GM10248 (cell line): ENCODE data around the gene COL4A2.

ENCODE experiments used
- CTCF ChIA-PET: fragments of 300-600 bp; sonication (Branson Sonifier 250); formaldehyde crosslinking; extraction: SDS; loops from one replicate; lab custom pipeline; 2021; ENCODE audit warnings: antibody characterized with exemption; lab: Yijun Ruan, JAX
- POLR2A ChIA-PET: fragments of 350-650 bp; sonication (Branson Sonifier 250); formaldehyde crosslinking; extraction: SDS; loops from one replicate; lab custom pipeline; 2020; ENCODE audit warnings: antibody characterized with exemption; lab: Yijun Ruan, JAX
- DNase-seq: peaks from one replicate; pipeline ENCODE4 v3.0.0; 2012; ENCODE audit errors: extremely low spot score
- CTCF ChIP-seq: IDR thresholded peaks from 2 replicates; pipeline ENCODE4 v1.5.1; 2012; ENCODE audit warnings: mild to moderate bottlenecking, low read depth; ENCODE audit errors: extremely low read depth, missing control alignments, control extremely low read depth

Gene COL4A2

GRCh38 chr13:110423689-110424302 is 116.7 kb downstream of the COL4A2 start:
- POLR2A ChIA-PET, result interaction anchor here (0.6 kb wide), 1 partner anchor 771 kb away, joined by 4 read pairs; no protein-coding TSS in a partner anchor
- no peak for TF ChIP-seq CTCF
- DNase-seq, result no peak
- CTCF ChIA-PET, result interaction anchor here (1.3 to 3.6 kb wide), 3 partner anchors 13 to 175 kb away, joined by 3 to 27 read pairs (median 3); no protein-coding TSS in a partner anchor

DNA sequence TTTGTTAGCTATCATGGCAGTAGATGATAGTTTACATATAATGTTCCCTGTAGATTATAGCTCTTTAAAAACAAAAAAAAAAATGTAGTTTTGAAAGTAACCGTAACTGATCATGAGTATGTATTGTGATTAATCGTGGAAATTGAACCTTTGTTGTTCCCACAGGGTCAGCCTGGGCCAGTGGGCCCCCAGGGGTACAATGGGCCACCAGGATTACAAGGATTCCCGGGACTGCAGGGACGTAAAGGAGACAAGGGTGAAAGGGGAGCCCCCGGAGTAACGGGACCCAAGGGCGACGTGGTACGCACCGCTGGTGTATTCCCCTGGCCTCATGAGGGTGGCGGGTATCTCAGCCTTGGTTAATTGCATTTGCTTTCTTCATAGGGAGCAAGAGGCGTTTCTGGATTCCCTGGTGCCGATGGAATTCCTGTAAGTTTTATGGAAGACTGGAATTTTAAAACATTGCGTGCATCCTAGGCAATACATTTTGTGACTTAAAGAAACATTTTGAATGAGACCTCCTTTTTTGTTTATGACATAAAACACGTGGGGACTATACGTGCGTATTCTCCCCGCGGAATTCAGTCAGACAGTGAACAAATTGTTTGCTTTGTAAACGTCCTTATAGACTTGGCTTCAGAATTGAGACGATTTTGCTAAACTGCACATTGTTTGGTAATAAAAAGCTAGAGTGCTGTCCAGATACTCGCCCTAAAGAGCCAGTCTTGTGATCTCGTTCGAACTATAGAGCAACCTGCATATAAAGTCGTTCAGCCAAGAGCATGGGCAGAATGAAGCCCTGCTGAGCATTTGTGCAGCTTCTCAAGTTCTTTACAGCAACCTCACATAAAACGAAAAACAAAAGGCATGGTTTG is 117.7 kb downstream of the COL4A2 start:
- DNase-seq, result no peak
- TF ChIP-seq CTCF, result no peak
- POLR2A ChIA-PET, result no interaction called here
- CTCF ChIA-PET, result interaction anchor here (1.4 to 1.6 kb wide), 2 partner anchors 13 to 31 kb away, joined by 3 to 5 read pairs; no protein-coding TSS in a partner anchor

GRCh38 chr13:110425444-110425780 is 118.3 kb downstream of the COL4A2 start:
- POLR2A ChIA-PET, result no interaction called here
- TF ChIP-seq CTCF, result no peak
- DNase-seq, result no peak
- CTCF ChIA-PET, result interaction anchor here (1.4 to 1.9 kb wide), 3 partner anchors 13 to 30 kb away, joined by 3 to 6 read pairs (median 5); no protein-coding TSS in a partner anchor

- DNase-seq, result no peak
- no peak for TF ChIP-seq CTCF
- ChIA-PET CTCF (interaction anchor here (1.3 to 1.9 kb wide), 3 partner anchors 13 to 29 kb away, joined by 3 to 6 read pairs (median 4); no protein-coding TSS in a partner anchor), POLR2A (no interaction called here)
These were observed 119.7 kb downstream of the COL4A2 start for GRCh38 chr13:110426735-110427134.

- DNase-seq, result no peak
- TF ChIP-seq CTCF, result no peak
- ChIA-PET CTCF (interaction anchor here (1.1 kb wide), 1 partner anchor 17 kb away, joined by 4 read pairs; no protein-coding TSS in a partner anchor), POLR2A (no interaction called here)
These were observed 121.2 kb downstream of the COL4A2 start for GRCh38 chr13:110428313-110428712.
